Upper lobe of left lung (tissue), 6 donors: Measurements from ENCODE around the gene GIMAP5. TPM values are rescaled to one million over a fixed set of nuclear protein-coding genes. Genes with fewer than 3 reads are reported as not detected.

ENCODE experiments used
- ATAC-seq, 2 donors: fragments of 200-7000 bp; cut with Tn5 transposase; one replicate each; pipeline ENCODE4 v1.9.1; 2022; ENCODE audit warnings: mild to moderate bottlenecking in 2 of 2, moderate library complexity in 2 of 2; ENCODE audit not compliant: low FRiP score in 2 of 2
- DNase-seq, 2 donors: peaks; one replicate each; pipeline ENCODE4 v3.0.0-alpha.2; 2019 to 2020
- H3K27ac ChIP-seq, 4 donors: fragments of 200-600 bp; sonication (generic); one replicate each; pipeline ENCODE4 v1.5.1; 2016 to 2019
- H3K27me3 ChIP-seq, 4 donors: fragments of 200-600 bp; sonication (generic); one replicate each; pipeline ENCODE4 v1.5.1; 2017 to 2019
- H3K36me3 ChIP-seq, 4 donors: fragments of 200-600 bp; sonication (generic); one replicate each; pipeline ENCODE4 v1.5.1; 2016 to 2019
- H3K4me1 ChIP-seq, 4 donors: fragments of 200-600 bp; sonication (generic); one replicate each; pipeline ENCODE4 v1.5.1; 2018 to 2019
- H3K4me3 ChIP-seq, 4 donors: fragments of 200-600 bp; sonication (generic); one replicate each; pipeline ENCODE4 v1.5.1; 2017 to 2019; ENCODE audit warnings: mild to moderate bottlenecking in 2 of 4, moderate library complexity in 1 of 4
- H3K9me3 ChIP-seq, 4 donors: fragments of 200-600 bp; sonication (generic); one replicate each; pipeline ENCODE4 v1.5.1; 2018 to 2019
- EP300 ChIP-seq, 4 donors: sonication (generic); formaldehyde crosslinking; IDR thresholded peaks; one replicate each; pipeline ENCODE4 v1.5.1; 2017; ENCODE audit warnings: antibody characterized with exemption in 4 of 4, control low read depth in 2 of 4
- POLR2A ChIP-seq, 4 donors: fragments of 450-650 bp; IDR thresholded peaks; one replicate each; pipeline ENCODE4 v1.5.1; 2016 to 2017; ENCODE audit warnings: antibody characterized with exemption in 4 of 4, mild to moderate bottlenecking in 2 of 4
- POLR2AphosphoS5 ChIP-seq, 2 donors: sonication (generic); formaldehyde crosslinking; IDR thresholded peaks; one replicate each; pipeline ENCODE4 v1.5.1; 2017; ENCODE audit warnings: antibody characterized with exemption in 2 of 2
- WGBS, 2 donors: methylation state at CpG; one replicate each; pipeline ENCODE4 v1.1.5; 2017 to 2018; 5-methylcytosine and 5-hydroxymethylcytosine counted together
- total RNA-seq, 6 donors: library from RNA; depleted of rRNA in 4 of 6; stranded (reverse); fragments of >200 nt in 4 of 6; gene quantifications; one replicate each; pipeline versions ENCODE4 v1.1.0 to v1.2.1, GENCODE V29; 2016 to 2021
- TF ChIP-seq, protein P1 (sequence below), 6 experiments: fragments of 450-650 bp in 4 of 6; fragments of 200-600 bp in 2 of 6; sonication (generic) in 2 of 6; IDR thresholded peaks; one replicate each; pipeline ENCODE4 v1.5.1; 2016 to 2019; ENCODE audit warnings: antibody characterized with exemption in 6 of 6
- donor health status: DM: no; HTN: no; CAD: no; lungs with moderate emphysema.
- donor health status: DM: no; HTN: yes; CAD: no; lungs with severe emphysema.

GIMAP5 gene
- total RNA-seq, 6 donors from 2014 or later: 28.0 to 103 (median 41.3) TPM

- DNase-seq (no peak), ATAC-seq (peak; percentile 2 to 74)
- H3K27me3 ChIP-seq: no peaks in the 10 kb centered on the region
- no peaks in the 10 kb centered on the region for H3K9me3 ChIP-seq
- no peak for TF ChIP-seq POLR2A (IDR thresholded peaks at IDR 0.05)
- TF ChIP-seq, protein P1, sequence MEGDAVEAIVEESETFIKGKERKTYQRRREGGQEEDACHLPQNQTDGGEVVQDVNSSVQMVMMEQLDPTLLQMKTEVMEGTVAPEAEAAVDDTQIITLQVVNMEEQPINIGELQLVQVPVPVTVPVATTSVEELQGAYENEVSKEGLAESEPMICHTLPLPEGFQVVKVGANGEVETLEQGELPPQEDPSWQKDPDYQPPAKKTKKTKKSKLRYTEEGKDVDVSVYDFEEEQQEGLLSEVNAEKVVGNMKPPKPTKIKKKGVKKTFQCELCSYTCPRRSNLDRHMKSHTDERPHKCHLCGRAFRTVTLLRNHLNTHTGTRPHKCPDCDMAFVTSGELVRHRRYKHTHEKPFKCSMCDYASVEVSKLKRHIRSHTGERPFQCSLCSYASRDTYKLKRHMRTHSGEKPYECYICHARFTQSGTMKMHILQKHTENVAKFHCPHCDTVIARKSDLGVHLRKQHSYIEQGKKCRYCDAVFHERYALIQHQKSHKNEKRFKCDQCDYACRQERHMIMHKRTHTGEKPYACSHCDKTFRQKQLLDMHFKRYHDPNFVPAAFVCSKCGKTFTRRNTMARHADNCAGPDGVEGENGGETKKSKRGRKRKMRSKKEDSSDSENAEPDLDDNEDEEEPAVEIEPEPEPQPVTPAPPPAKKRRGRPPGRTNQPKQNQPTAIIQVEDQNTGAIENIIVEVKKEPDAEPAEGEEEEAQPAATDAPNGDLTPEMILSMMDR (IDR thresholded peaks at IDR 0.05): no peak
- TF ChIP-seq EP300 (IDR thresholded peaks at IDR 0.05): no peak
- TF ChIP-seq POLR2AphosphoS5 (IDR thresholded peaks at IDR 0.05): no peak
- WGBS, 2 donors: 62 to 80% methylated on average over 9 of the region's 9 CpGs
- H3K4me1 ChIP-seq: peaks cover 20 to 45% (median 37%) of the 10 kb centered on the region in 4 donors
- peak overlapping the region; percentile 71 to 83 (median 72) for H3K27ac ChIP-seq
- no peak overlapping the region for H3K4me3 ChIP-seq
- peaks cover 0 to 3% (median 0%) of the 10 kb centered on the region in 4 donors for H3K36me3 ChIP-seq
These were observed 51.5 kb downstream of the GIMAP5 start for GRCh38 chr7:150788474-150789269.

DNA sequence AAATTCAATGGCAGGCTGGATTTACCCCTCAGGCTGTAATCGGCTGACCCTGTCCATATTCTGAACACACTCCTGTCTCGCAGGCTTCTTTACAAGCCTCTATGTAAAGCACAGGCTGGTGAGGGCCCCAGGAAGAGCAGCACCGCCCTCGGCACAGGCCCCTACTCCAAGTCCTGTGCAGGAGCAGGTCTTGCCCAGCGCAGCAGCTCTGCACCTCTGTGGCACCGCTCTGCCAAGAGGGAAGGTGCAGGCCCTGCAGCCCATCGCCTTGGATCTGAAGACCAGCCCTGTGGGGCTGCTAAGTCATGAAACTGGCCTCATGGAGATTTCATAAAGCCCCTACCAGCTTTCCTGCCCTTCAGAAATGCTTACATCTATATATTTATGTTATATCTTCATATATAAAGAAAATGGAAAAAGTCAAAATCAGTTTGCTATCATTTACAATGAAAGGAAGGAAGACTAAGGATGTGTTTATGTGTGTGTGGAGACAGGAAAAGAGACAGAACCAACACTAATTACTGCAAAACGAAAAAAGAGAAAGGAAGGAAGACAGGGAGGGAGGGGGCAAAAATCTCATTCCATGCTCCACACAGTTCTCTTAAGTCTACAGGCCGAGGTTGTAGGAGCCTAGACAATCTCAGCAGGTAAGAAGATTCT is 53.3 kb downstream of the GIMAP5 start:
- peaks cover 18 to 38% (median 27%) of the 10 kb centered on the region in 4 donors for H3K4me1 ChIP-seq
- no peaks in the 10 kb centered on the region for H3K9me3 ChIP-seq
- no peak overlapping the region for H3K4me3 ChIP-seq
- peak overlapping the region in 1 of 4 donors; percentile 33 for H3K27ac ChIP-seq
- H3K27me3 ChIP-seq: no peaks in the 10 kb centered on the region
- 46 to 75% methylated on average over 3 to 9 of the region's 9 CpGs for WGBS, 2 donors
- H3K36me3 ChIP-seq: peaks cover 0 to 6% (median 0%) of the 10 kb centered on the region in 4 donors
- no peak for TF ChIP-seq POLR2AphosphoS5 (IDR thresholded peaks at IDR 0.05)
- TF ChIP-seq, protein P1 (IDR thresholded peaks at IDR 0.05): no peak
- TF ChIP-seq EP300 (IDR thresholded peaks at IDR 0.05): no peak
- TF ChIP-seq POLR2A (IDR thresholded peaks at IDR 0.05): no peak
- no peak for ATAC-seq
- DNase-seq: peak in 1 of 2 donors; percentile 44

GRCh38 chr7:150791304-150791703 is 54.1 kb downstream of the GIMAP5 start:
- WGBS, 2 donors: 82 to 85% methylated on average over 5 of the region's 5 CpGs
- H3K4me1 ChIP-seq: peaks cover 17 to 31% (median 26%) of the 10 kb centered on the region in 4 donors
- no peaks in the 10 kb centered on the region for H3K9me3 ChIP-seq
- ATAC-seq (no peak), DNase-seq (no peak)
- peak overlapping the region in 2 of 4 donors; percentile 33 to 50 for H3K27ac ChIP-seq
- TF ChIP-seq EP300 (IDR thresholded peaks at IDR 0.05) (no peak), POLR2A (IDR thresholded peaks at IDR 0.05) (no peak), POLR2AphosphoS5 (IDR thresholded peaks at IDR 0.05) (no peak)
- TF ChIP-seq, protein P1 (IDR thresholded peaks at IDR 0.05): no peak
- no peak overlapping the region for H3K4me3 ChIP-seq
- H3K27me3 ChIP-seq: no peaks in the 10 kb centered on the region
- H3K36me3 ChIP-seq: peaks cover 0 to 7% (median 0%) of the 10 kb centered on the region in 4 donors

DNA sequence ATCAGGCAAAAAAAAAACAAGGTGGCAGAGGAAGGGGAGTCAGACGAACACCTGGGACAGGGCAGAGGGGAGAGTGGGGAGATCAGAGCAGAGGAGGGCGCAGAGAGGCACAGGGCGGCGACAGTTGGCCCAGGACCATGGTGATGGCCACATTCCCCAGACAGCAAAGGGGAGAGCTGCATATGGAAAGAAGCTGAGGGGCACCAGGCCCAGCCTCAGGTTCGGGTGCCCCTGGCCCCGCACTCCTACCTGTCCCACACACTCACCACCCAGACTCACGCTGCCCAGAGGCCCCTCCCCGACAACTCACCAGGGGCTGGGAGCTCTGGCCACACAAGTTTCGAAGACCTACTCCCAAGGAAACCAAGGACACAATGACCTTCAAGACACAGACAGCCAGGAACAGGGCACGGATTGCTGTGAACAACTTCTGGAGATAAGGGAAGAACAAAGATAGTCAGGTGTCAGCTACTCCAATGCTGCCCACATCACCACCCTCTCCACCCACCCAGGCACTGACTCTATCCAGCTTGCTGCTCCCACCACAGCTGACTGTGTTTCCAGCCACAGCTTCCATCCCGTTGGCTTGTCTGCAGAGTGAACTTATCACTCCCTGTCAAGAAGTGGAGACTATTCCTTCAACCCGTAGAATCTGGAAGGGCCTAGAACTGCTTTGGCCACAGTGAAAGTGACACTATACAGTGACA is 54.7 kb downstream of the GIMAP5 start:
- peak in 1 of 2 donors; percentile 43 for DNase-seq
- H3K27me3 ChIP-seq: no peaks in the 10 kb centered on the region
- ATAC-seq: no peak
- H3K27ac ChIP-seq: peak overlapping the region in 2 of 4 donors; percentile 33 to 50
- peaks cover 0 to 7% (median 0%) of the 10 kb centered on the region in 4 donors for H3K36me3 ChIP-seq
- peaks cover 12 to 29% (median 23%) of the 10 kb centered on the region in 4 donors for H3K4me1 ChIP-seq
- TF ChIP-seq POLR2AphosphoS5 (IDR thresholded peaks at IDR 0.05) (no peak), POLR2A (IDR thresholded peaks at IDR 0.05) (no peak), EP300 (IDR thresholded peaks at IDR 0.05) (no peak)
- TF ChIP-seq, protein P1 (IDR thresholded peaks at IDR 0.05): no peak
- H3K4me3 ChIP-seq: no peak overlapping the region
- 81 to 86% methylated on average over 11 to 12 of the region's 12 CpGs for WGBS, 2 donors
- no peaks in the 10 kb centered on the region for H3K9me3 ChIP-seq

Other genes with a start within 250 kb of the GIMAP5 start
- 10 to 100 TPM; 32.5 to 45.0 (median 36.8) TPM for gene GIMAP7, start 222.5 kb upstream of the GIMAP5 start, total RNA-seq
- 10 to 100 TPM; 34.0 to 78.9 (median 43.0) TPM for gene GIMAP4, start 170.0 kb upstream of the GIMAP5 start, total RNA-seq
- 10 to 100 TPM; 24.7 to 62.9 (median 44.2) TPM for gene GIMAP6, start 105.0 kb upstream of the GIMAP5 start, total RNA-seq
- gene GIMAP2, start 51.7 kb upstream of the GIMAP5 start, total RNA-seq: 10 to 100 TPM; 15.5 to 34.0 (median 23.0) TPM
- gene GIMAP1, start 20.8 kb upstream of the GIMAP5 start, total RNA-seq: 10 to 100 TPM in 5 of 6 donors, 1 to 10 TPM in 1; 8.4 to 13.5 (median 12.1) TPM
- 10 to 100 TPM; 10.5 to 82.8 (median 27.4) TPM for gene TMEM176B, start 62.9 kb downstream of the GIMAP5 start, total RNA-seq
- gene TMEM176A, start 63.4 kb downstream of the GIMAP5 start, total RNA-seq: 10 to 100 TPM in 5 of 6 donors, 1 to 10 TPM in 1; 8.4 to 67.9 (median 16.3) TPM
- under 1 TPM in 2 of 6 donors, not detected in 4; 0.31 to 0.88 TPM for gene AOC1, start 115.1 kb downstream of the GIMAP5 start, total RNA-seq
- 1 to 10 TPM in 5 of 6 donors, under 1 TPM in 1; 0.59 to 5.7 (median 3.1) TPM for gene KCNH2, start 240.9 kb downstream of the GIMAP5 start, total RNA-seq